DMS53 treated with DMSO at 0.1 percent for 48 hours (cell line): ENCODE measurements around the gene CLCN7.

Experiments used
- DNase-seq: peaks from one replicate; lab custom pipeline; 2025; ENCODE audit not compliant: unreplicated experiment; lab: John Stamatoyannopoulos, UW

Gene CLCN7

GRCh38 chr16:1445518-1446203 is 29.2 kb downstream of the CLCN7 start:
- DNase-seq = no peak

DNA sequence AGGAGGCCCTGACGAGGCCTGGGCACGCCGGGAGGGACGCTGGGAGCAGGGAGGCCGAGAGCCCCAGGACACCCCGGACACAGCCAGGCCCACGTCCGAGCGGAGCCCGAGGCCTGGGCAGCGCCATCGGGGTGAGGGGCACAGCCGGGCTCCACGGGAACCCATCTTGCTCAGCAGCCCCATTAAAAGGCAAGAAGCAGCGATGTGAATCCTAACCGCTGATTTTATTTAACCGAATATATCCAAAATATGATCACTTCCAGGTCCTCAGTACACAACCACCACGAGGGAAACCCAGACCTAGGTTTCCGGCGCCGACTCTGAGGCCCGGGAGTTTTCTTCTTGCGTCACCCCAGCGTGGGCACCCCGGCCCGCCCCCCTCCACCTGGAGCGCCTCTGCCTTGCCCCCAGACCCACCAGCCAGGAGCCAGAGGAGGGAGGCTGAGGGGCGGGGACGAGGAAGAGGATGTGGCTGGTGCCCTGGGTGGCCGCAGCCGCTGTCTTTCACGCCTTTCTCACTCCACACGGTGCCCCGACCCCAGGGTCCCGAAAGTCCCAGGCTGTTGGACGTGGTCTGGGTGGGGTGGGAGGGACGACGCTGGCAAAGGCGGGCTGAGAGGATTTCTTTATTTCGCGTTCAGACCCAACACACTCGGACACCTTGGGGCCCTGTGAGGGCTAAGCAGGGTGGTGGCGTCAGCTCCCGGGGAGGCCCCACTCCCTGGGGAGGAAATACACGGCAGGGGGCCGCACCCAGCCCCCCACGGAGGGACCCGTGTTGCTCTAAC is 29.9 kb downstream of the CLCN7 start:
- DNase-seq = no peak

DNA sequence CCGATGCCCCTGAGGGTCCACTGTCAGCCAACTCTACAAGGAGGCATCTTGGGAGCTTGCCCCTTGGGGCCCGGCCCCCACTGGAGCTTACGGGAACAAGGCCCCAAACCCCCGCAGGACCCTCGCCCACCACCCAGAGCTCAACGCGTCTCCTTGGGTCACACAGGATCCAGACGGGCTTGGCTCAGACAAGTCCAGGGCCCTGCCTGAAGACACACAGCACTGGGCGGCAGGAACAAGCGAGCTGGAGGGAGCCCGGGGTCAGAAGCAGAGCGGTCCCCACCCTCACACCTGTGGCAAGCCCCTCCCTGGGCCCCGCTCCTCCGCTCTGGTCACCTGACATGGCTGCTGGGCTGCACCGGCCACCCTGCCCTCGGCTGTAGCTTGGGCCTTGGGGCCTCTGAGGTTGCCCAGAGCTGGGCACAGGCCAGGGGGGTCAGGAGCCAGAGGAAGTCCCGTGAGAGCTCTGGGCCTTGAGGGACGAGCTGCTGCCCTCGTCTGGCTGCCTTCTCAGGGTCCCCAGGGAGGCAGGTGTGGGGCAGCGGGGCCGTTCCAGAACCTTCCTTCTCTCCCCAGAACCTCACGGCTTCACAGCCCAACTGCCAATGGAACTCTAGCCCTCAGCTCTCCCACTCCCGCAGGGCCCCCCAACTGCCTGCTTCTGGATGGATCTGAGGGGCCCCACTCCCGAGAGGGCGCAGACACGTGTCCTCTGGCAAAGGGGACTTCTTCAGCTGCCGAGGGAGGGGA is 30.7 kb downstream of the CLCN7 start, which contains the start of gene CCDC154:
CCDC154 (minus strand) TSS at position 577 of the 750 bp plus-strand sequence; CDS start at position 343, 234 bp downstream.
- DNase-seq = no peak

DNA sequence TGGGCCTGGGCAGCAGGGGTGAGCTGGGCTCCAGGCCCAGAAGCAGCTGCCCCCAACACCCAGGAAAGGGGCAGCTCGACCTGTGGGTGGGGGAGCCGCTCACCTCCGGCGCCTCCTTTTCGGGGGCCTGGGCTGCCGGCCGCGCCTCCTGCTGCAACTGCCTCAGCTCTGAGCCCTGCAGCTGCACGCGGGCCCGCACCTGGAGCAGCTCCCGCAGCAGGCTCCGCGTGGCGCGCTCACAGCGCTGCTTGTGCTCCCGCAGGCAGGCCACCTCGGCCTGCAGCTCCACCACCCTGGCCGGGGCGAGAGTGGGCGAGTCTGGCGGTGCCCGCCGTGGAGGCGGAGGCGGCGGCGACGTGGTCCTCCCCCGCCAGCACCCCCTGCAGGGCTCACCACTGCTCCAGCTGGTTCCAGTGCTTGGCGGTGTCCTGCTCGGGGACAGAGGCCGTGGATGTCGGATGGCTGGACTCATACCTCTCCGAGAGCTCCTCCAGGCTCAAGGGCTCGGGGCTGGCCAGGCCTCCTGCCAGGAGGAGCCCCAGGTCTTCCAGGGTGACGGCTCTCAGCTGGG is 31.3 kb downstream of the CLCN7 start:
- DNase-seq = no peak

- DNase-seq = no peak
Measured at GRCh38 chr16:1442697-1443096, 32.1 kb downstream of the CLCN7 start.

DNA sequence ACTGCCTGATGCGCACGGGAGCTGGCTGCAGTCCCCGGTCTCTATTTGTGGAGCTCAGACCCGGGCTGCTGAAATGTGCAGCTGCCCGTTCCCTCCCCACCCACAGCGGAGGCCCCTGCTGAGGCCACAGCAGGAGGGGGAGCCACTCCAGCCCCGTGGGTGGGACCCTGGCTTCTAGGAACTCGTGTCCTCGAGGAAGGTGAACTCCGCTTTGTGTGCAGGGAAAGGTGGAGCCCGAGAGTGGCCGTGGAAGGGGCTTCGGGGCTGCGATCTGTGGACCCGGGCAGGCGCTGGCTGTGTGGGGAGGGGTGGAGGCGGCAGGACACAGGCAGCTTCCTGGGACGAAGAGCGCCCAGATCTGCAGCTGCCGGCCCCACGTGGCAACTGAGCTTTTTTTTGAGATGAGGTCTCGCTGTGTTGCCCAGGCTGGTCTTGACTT is 33.4 kb downstream of the CLCN7 start:
- DNase-seq = no peak

DNA sequence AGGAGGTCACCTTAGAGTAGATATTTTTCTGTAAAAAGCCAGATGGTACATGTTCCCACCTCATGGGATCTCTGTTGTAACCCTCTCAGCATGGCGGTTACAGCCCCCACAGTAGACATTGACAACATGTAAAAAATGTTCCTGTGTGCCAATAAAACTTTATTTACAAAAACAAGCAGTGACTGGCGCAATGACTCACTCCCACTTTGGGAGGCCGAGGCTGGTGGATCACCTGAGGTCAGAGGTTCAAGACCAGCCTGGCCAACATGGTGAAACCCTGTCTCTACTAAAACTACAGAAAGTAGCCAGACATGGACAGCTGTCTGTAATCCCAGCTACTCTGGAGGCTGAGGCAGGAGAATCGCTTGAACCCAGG is 35.1 kb downstream of the CLCN7 start:
- peak; percentile 61 for DNase-seq

DNA sequence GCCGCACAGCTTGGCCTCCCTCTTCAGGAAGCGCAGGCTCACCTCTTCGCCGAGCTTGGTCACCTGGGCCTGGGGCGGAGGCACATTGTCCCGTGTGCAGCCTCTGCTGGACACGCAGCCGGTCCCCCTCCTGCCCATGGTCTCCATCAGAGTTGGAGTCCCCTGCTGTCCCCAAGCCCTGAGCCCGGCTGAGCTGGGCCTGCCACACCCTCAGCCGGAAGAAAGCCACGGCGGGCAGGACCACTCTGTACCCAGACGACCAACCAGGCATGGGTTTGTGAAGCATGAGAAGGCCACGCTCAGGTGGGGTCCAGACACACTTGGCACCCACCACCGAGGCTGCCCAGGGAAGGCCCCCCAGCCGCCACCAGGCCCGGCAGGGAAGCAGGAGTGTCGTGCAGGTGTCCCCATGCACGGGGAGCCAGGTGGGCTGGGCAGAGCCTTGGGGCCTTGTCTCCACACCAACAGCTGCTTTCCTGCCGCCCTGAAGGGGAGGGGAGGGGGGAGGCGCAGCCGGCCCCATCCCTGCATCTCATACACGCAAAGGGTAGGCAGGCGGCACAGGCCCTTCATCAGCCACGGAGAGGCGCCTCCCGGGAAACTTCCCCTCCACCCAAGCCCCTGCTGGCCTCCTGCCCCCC is 35.6 kb downstream of the CLCN7 start:
- peak; percentile 61 for DNase-seq

DNA sequence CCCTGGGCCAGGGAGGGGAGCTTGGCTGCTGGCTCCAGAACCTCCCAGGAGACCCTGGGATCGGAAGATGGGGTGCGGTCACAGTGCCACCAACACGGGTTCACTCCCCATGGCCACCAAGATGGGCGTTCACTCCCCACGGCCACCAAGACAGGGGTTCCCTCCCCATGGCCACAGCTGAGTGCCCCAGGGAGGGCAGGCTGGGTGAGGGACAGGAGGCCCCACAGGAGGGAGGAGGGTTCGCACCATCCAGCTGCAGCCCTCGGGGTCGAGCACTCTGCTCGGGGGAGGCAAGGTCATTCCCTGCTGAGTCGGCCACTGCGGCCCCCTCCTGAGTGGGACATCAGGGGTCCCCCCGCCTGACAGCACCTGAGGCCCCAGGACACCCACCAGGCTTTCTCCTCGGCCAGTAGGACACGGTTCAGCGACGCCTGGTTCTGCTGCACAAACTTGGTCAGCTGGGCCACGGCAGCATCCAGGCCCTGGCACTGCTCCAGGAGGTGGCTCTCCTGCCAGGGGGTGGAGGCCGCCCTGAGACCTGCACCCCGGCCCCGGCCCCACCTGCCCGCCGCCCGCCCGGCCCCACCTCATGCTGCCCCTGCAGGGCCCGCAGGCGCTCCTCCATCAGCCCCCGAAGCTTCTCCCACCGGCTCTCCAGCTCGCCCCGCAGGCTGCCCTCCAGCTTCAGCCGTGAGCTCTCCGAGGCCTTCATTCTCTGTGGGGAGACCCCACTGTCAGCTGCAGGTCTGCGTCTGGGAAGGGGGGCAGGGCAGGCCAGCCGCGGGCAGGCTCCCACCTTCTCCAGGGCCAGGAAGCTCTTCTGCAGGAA is 36.4 kb downstream of the CLCN7 start:
- DNase-seq = peak; percentile 41

GRCh38 chr16:1437606-1438005 is 37.2 kb downstream of the CLCN7 start:
- DNase-seq = peak; percentile 49

DNA sequence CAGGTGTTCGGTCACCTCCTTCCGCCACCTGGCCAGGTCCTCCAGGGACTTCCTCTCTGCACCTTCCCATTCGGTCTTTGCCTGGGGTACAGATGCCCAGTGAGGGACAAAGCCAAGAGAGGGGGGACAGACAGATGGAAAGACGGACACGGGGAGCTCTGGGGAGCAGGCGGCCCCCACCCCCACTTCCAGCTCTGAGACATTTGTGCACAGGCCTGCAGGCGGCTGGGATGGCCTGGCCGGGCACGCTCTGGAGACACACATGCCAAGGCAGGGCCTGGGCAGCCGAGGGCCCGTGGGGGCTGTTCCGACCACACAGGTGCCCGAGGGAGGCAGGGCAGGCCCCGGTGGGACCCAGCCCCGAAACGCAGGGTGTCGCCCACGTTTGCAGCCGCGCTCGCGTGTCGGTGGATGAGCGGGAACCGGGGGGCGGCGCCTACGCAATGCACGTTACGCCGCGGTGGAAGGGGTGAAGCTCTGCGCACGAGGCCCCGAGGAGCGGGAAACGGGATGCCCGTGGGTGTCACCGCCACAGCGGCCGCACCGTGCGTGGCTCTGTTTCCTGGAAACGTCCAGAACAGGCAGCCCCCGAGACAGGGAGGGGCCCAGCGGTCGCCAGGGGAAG is 38.0 kb downstream of the CLCN7 start:
- peak; percentile 28 for DNase-seq

GRCh38 chr16:1435921-1436697 is 38.7 kb downstream of the CLCN7 start:
- peak; percentile 83 for DNase-seq

GRCh38 chr16:1434644-1435592 is 39.9 kb downstream of the CLCN7 start:
- DNase-seq = no peak

GRCh38 chr16:1433756-1434155 is 41.1 kb downstream of the CLCN7 start:
- no peak for DNase-seq

GRCh38 chr16:1433263-1433560 is 41.6 kb downstream of the CLCN7 start:
- no peak for DNase-seq

- DNase-seq = no peak
Measured at GRCh38 chr16:1432388-1433262, 42.2 kb downstream of the CLCN7 start.
